CD4-positive, alpha-beta T cell (primary cell): Measurements from ENCODE around the gene PWWP2B. TPM values are rescaled to one million over a fixed set of nuclear protein-coding genes. Genes with fewer than 3 reads are reported as not detected.

ENCODE experiments used
- ATAC-seq: fragments of 200-7000 bp; cut with Tn5 transposase; one replicate; pipeline ENCODE4 v1.10.0; 2022; ENCODE audit warnings: mild to moderate bottlenecking; ENCODE audit not compliant: poor library complexity
- CTCF ChIA-PET: fragments of 350-600 bp; sonication (Branson Sonifier 250); formaldehyde crosslinking; loops from one replicate; lab custom pipeline; 2021; ENCODE audit warnings: antibody characterized with exemption, inconsistent platforms; lab: Charles Lee
- POLR2A ChIA-PET: fragments of 350-600 bp; sonication (Branson Sonifier 250); formaldehyde crosslinking; loops from one replicate; lab custom pipeline; 2021; ENCODE audit warnings: antibody characterized with exemption, inconsistent platforms; lab: Charles Lee
- DNase-seq, 14 experiments: peaks; one replicate each; pipeline ENCODE4 v3.0.0-alpha.2; 2013 to 2020; ENCODE audit warnings: mixed read lengths in 2 of 14
- H3K27ac ChIP-seq, 2 donors: one replicate each; pipeline versions ENCODE4 v1.5.1 to v1.7.0; 2013; ENCODE audit warnings: low read length in 2 of 2, low read depth in 1 of 2, mild to moderate bottlenecking in 1 of 2
- H3K27me3 ChIP-seq, 2 experiments: 1 replicate in 1 of 2; 2 replicates in 1 of 2; pipeline versions ENCODE4 v1.6.1 to v1.7.0; 2013; ENCODE audit warnings: low read length in 2 of 2, control low read depth in 1 of 2, mild to moderate bottlenecking in 1 of 2, moderate library complexity in 1 of 2; ENCODE audit not compliant: insufficient read depth in 2 of 2, control insufficient read depth in 1 of 2
- H3K36me3 ChIP-seq: one replicate; pipeline ENCODE4 v1.6.1; 2013; ENCODE audit warnings: low read length, control low read depth; ENCODE audit not compliant: insufficient read depth
- H3K4me1 ChIP-seq: one replicate; pipeline ENCODE4 v1.6.1; 2013; ENCODE audit warnings: low read length, control low read depth; ENCODE audit not compliant: insufficient read depth
- H3K4me3 ChIP-seq: one replicate; pipeline ENCODE4 v1.5.1; 2013; ENCODE audit warnings: mild to moderate bottlenecking, low read length, moderate library complexity
- H3K9me3 ChIP-seq, 2 experiments: 1 replicate in 1 of 2; 2 replicates in 1 of 2; pipeline versions ENCODE4 v1.6.1 to v1.7.0; 2013; ENCODE audit warnings: low read length in 2 of 2, mild to moderate bottlenecking in 2 of 2, control low read depth in 1 of 2, moderate library complexity in 1 of 2; ENCODE audit not compliant: control insufficient read depth in 1 of 2, insufficient read depth in 1 of 2
- H3K27ac Mint-ChIP-seq: one replicate; pipeline ENCODE4 v1.8.0; 2020; ENCODE audit warnings: mixed read lengths
- H3K27me3 Mint-ChIP-seq: one replicate; pipeline ENCODE4 v1.8.0; 2021; ENCODE audit warnings: mixed read lengths
- H3K36me3 Mint-ChIP-seq: one replicate; pipeline ENCODE4 v1.8.0; 2021; ENCODE audit warnings: low read depth, mixed read lengths
- H3K4me1 Mint-ChIP-seq: one replicate; pipeline ENCODE4 v1.8.0; 2021; ENCODE audit warnings: low read depth, mixed read lengths
- H3K4me3 Mint-ChIP-seq: one replicate; pipeline ENCODE4 v1.8.0; 2020; ENCODE audit warnings: mild to moderate bottlenecking, mixed read lengths
- H3K9me3 Mint-ChIP-seq: one replicate; pipeline ENCODE4 v1.8.0; 2020; ENCODE audit warnings: mixed read lengths
- intact Hi-C, 2 experiments: fragments of 100-400 bp; cut with DNase I in 1 of 2; cut with micrococcal nuclease in 1 of 2; formaldehyde crosslinking; loops; one replicate each; pipeline versions ENCODE4 v1.15.1 to v1.9.0; 2023 to 2025; cut with DNase I, micrococcal nuclease
- total RNA-seq, 174 experiments: library from RNA in 2 of 174; stranded (reverse) in 2 of 174; gene quantifications; one replicate each; pipeline ENCODE4 v1.2.3 and lab custom pipeline; 2021 to 2026
- TF ChIP-seq, protein P1 (sequence below): fragments of 200-600 bp; IDR thresholded peaks from one replicate; pipeline ENCODE4 v1.8.0; 2022; ENCODE audit warnings: antibody characterized with exemption, mild to moderate bottlenecking

PWWP2B gene
- total RNA-seq, 2 experiments from 2014 or later: 19.2 to 19.6 TPM

DNA sequence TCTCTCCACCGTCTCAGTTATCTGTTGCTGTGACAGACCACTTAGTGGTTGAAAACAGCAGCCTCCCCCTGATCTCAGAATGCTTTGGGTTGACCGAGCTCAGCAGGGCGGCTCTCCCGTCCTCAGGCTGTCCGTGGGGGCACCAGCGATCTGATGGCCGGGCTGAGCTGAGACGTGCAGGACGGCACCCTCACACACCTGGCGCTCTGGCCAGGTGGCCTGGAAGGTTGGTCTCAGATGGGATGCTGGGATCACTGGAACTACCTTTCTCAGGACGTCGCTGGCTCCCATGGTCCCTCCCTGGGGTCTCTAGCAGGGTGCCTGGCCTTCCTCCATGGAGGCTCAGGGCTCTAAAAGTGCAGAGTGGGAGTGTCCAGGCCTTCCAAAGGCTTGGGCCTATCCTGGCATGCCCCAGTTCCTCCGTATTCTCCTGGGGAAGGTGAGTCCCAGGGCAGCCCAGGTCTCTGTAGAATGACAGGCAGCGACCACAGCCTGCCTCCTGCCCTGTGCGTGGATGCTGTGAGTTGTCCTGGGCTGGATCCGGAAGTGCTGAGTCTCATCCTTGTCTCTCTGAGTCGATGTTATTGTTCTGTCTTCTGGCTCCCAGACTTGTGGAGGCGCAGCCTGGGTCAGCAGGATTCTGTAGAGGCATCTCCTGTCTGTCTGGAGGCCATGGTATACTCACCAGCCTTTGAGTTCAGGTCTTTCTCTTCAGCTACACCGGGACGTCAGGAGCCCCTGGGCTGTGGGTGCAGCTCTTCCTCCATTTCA, 12.2 kb upstream of the PWWP2B start:
- H3K4me1 ChIP-seq: peaks cover 19% of the 10 kb centered on the region
- H3K4me3 Mint-ChIP-seq: no peak overlapping the region
- H3K4me1 Mint-ChIP-seq: peaks cover 4% of the 10 kb centered on the region
- H3K36me3 Mint-ChIP-seq: no peaks in the 10 kb centered on the region
- H3K9me3 ChIP-seq: no peaks in the 10 kb centered on the region
- no peak overlapping the region for H3K4me3 ChIP-seq
- H3K9me3 Mint-ChIP-seq: no peaks in the 10 kb centered on the region
- peak in 1 of 14 experiments; percentile 2 for DNase-seq
- H3K27me3 Mint-ChIP-seq: no peaks in the 10 kb centered on the region
- H3K27ac ChIP-seq: no peak overlapping the region
- H3K27ac Mint-ChIP-seq: peak overlapping the region; percentile 27
- ChIA-PET CTCF (no interaction called here), POLR2A (no interaction called here)
- ATAC-seq: no peak
- H3K36me3 ChIP-seq: no peaks in the 10 kb centered on the region
- H3K27me3 ChIP-seq: no peaks in the 10 kb centered on the region
- TF ChIP-seq, protein P1, sequence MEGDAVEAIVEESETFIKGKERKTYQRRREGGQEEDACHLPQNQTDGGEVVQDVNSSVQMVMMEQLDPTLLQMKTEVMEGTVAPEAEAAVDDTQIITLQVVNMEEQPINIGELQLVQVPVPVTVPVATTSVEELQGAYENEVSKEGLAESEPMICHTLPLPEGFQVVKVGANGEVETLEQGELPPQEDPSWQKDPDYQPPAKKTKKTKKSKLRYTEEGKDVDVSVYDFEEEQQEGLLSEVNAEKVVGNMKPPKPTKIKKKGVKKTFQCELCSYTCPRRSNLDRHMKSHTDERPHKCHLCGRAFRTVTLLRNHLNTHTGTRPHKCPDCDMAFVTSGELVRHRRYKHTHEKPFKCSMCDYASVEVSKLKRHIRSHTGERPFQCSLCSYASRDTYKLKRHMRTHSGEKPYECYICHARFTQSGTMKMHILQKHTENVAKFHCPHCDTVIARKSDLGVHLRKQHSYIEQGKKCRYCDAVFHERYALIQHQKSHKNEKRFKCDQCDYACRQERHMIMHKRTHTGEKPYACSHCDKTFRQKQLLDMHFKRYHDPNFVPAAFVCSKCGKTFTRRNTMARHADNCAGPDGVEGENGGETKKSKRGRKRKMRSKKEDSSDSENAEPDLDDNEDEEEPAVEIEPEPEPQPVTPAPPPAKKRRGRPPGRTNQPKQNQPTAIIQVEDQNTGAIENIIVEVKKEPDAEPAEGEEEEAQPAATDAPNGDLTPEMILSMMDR: no peak
- intact Hi-C loops: loop anchor here in 1 of 2 experiments (5.0 kb wide), 2 partner anchors 53 to 78 kb away; partner anchors contain the start of genes LRRC27 and STK32C

DNA sequence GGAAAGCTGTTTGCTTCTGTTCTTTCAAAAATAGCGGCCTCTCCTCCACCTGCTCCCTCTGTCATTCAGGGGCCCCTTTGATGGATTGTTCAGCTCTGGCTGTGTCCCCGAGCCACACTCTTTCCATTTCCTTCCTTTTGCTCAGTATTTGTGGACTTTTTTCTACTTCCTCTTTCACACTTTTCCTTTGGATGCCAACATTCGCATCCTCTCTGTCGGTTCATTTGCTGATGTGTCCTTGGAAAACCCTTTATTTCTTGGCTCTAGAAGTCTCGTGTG, 11.7 kb upstream of the PWWP2B start:
- ATAC-seq: no peak
- peaks cover 4% of the 10 kb centered on the region for H3K4me1 Mint-ChIP-seq

DNA sequence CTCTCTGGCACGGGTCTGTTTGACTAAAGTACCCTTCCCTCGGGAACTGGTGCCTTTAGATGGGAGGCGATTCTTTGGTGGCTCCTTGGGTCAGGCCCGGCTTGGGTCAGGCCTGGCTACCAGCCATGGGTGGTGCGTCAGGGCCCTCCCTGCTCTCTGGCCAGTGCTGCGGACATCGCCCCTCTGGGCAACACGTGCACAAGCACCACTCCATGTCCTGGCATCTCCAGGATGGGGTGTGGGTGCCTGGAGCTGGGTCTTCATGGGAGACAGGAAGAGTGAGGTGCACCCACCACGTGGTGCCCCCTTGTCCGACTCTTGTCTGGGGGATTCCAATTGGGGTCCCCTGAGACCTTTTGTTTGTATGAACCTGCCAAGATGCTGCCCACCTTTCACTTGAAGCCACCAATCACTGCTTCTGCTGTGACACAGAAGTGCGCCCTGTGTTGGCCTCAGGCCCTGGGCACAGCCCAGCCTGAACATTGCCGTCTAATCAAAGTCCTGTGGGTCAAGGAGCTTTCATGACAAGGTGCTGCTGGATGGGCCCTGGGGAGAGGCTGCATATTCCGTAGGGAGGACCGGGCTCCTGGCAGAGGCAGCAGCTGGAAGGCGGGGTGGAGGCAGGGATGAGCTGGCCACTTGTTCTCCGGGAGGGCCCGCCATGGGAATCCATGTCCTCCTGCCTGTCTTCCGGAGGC, 11.1 kb upstream of the PWWP2B start:
- Histone ChIP-seq H3K4me3 (no peak overlapping the region), H3K27me3 (no peaks in the 10 kb centered on the region), H3K36me3 (no peaks in the 10 kb centered on the region), H3K4me1 (peaks cover 20% of the 10 kb centered on the region), H3K9me3 (no peaks in the 10 kb centered on the region), H3K27ac (no peak overlapping the region)
- Mint-ChIP-seq H3K4me3 (no peak overlapping the region), H3K27ac (peak overlapping the region; percentile 27), H3K36me3 (no peaks in the 10 kb centered on the region), H3K4me1 (peaks cover 4% of the 10 kb centered on the region), H3K9me3 (no peaks in the 10 kb centered on the region), H3K27me3 (no peaks in the 10 kb centered on the region)
- intact Hi-C loops: loop anchor here in 1 of 2 experiments (5.0 kb wide), 2 partner anchors 54 to 79 kb away; partner anchors contain the start of genes LRRC27 and STK32C
- DNase-seq (peak in 1 of 14 experiments; percentile 2), ATAC-seq (no peak)
- ChIA-PET CTCF (no interaction called here), POLR2A (no interaction called here)
- TF ChIP-seq, protein P1: no peak

More for the DNA sequence above, 11.7 kb upstream of the PWWP2B start:
- TF ChIP-seq, protein P1: no peak
- no peaks in the 10 kb centered on the region for H3K27me3 Mint-ChIP-seq
- Histone ChIP-seq H3K27ac (no peak overlapping the region), H3K4me1 (peaks cover 20% of the 10 kb centered on the region), H3K9me3 (no peaks in the 10 kb centered on the region), H3K4me3 (no peak overlapping the region), H3K36me3 (no peaks in the 10 kb centered on the region), H3K27me3 (no peaks in the 10 kb centered on the region)
- peak overlapping the region; percentile 27 for H3K27ac Mint-ChIP-seq
- H3K36me3 Mint-ChIP-seq: no peaks in the 10 kb centered on the region
- ChIA-PET POLR2A (no interaction called here), CTCF (no interaction called here)
- no peaks in the 10 kb centered on the region for H3K9me3 Mint-ChIP-seq
- no peak overlapping the region for H3K4me3 Mint-ChIP-seq
- no peak for DNase-seq
- intact Hi-C loops: loop anchor here in 1 of 2 experiments (5.0 kb wide), 2 partner anchors 53 to 78 kb away; partner anchors contain the start of genes LRRC27 and STK32C
